A673 (cell line): ENCODE results near the gene DCLRE1B.
A peak's percentile ranks its signal among the peaks of the same experiment; 100 is the strongest.

Experiments
- CTCF ChIP-seq: fragments of 300-800, 200-600 bp; sonication (generic); conservative IDR thresholded peaks from 2 replicates; pipeline ENCODE4 v1.5.1; 2017; ENCODE audit warnings: low read depth, mild to moderate bottlenecking, antibody characterized with exemption, low read length, moderate library complexity, mixed read lengths
- EZH2 ChIP-seq: fragments of 200-600 bp; sonication (generic); IDR thresholded peaks from 2 replicates; pipeline ENCODE4 v1.6.1; 2017; ENCODE audit warnings: borderline replicate concordance, low read depth, mild to moderate bottlenecking, mixed read lengths, antibody characterized with exemption, low read length; ENCODE audit not compliant: poor library complexity, severe bottlenecking

GRCh38 chr1:113957984-113958383 is 52.9 kb downstream of the DCLRE1B start:
- no peak for TF ChIP-seq EZH2
- TF ChIP-seq CTCF = 0 out of 2 replicates have a peak, but pooled peaks have one; percentile 14
